Myocyte (in vitro differentiated cells): Measurements from ENCODE around the gene QRFP. TPM values are rescaled to one million over a fixed set of nuclear protein-coding genes. Genes with fewer than 3 reads are reported as not detected.

Experiments used
- DNase-seq: peaks from one replicate; pipeline ENCODE4 v3.0.0-alpha.2; 2012; ENCODE audit warnings: low read depth
- total RNA-seq: library from RNA; depleted of rRNA; stranded (reverse); fragments of >200 nt; gene quantifications from 2 replicates; pipeline ENCODE4 v1.2.3, GENCODE V29; 2014

QRFP gene
- total RNA-seq, 1 donor from 2014 or later: not detected

- no peak for DNase-seq
These were observed 18.3 kb downstream of the QRFP start for GRCh38 chr9:130878295-130878694.

- DNase-seq: no peak
These were observed 19.3 kb downstream of the QRFP start for GRCh38 chr9:130877300-130877699.

GRCh38 chr9:130874783-130875182, 21.8 kb downstream of the QRFP start:
- DNase-seq: no peak

GRCh38 chr9:130873966-130874365, 22.6 kb downstream of the QRFP start:
- DNase-seq: no peak

GRCh38 chr9:130872912-130873503, 23.6 kb downstream of the QRFP start:
- DNase-seq: no peak

GRCh38 chr9:130872508-130872907, 24.1 kb downstream of the QRFP start:
- no peak for DNase-seq

- no peak for DNase-seq
These were observed 24.5 kb downstream of the QRFP start for GRCh38 chr9:130872093-130872492.

GRCh38 chr9:130871395-130872062, 25.1 kb downstream of the QRFP start:
- peak; percentile 68 for DNase-seq

- no peak for DNase-seq
These were observed 25.9 kb downstream of the QRFP start for GRCh38 chr9:130870491-130871381.

- DNase-seq: no peak
These were observed 27.4 kb downstream of the QRFP start for GRCh38 chr9:130869250-130869649.

- no peak for DNase-seq
These were observed 28.4 kb downstream of the QRFP start for GRCh38 chr9:130868230-130868629.

- DNase-seq: no peak
These were observed 29.1 kb downstream of the QRFP start for GRCh38 chr9:130867556-130867955.

GRCh38 chr9:130866474-130866965, 30.1 kb downstream of the QRFP start:
- DNase-seq: peak; percentile 78

- DNase-seq: no peak
These were observed 30.7 kb downstream of the QRFP start for GRCh38 chr9:130865921-130866320.

- no peak for DNase-seq
These were observed 32.1 kb downstream of the QRFP start for GRCh38 chr9:130864541-130864940.

- no peak for DNase-seq
These were observed 33.9 kb downstream of the QRFP start for GRCh38 chr9:130862747-130863146.

- no peak for DNase-seq
These were observed 34.4 kb downstream of the QRFP start for GRCh38 chr9:130862217-130862616.

GRCh38 chr9:130861372-130862180, 35.0 kb downstream of the QRFP start:
- no peak for DNase-seq

GRCh38 chr9:130860458-130861316, 35.9 kb downstream of the QRFP start:
- peak; percentile 98 for DNase-seq
